Keratinocyte (primary cell): ENCODE results near the gene ELMOD1. TPM values are rescaled to one million over a fixed set of nuclear protein-coding genes. Genes with fewer than 3 reads are reported as not detected.

ENCODE experiments used
- DNase-seq: peaks from one replicate; pipeline ENCODE4 v3.0.0-alpha.2; 2011; ENCODE audit warnings: low read depth, missing footprints, low spot score
- FAIRE-seq: peaks from 2 replicates; lab custom pipeline; 2011; peaks lifted over from hg19 to GRCh38; lab: Jason Lieb, UNC
- H2AFZ ChIP-seq: 2 replicates; pipeline ENCODE4 v1.6.0; 2012; ENCODE audit warnings: low read length, control low read depth, inconsistent platforms; ENCODE audit not compliant: control insufficient read depth
- H3K27ac ChIP-seq: 2 replicates; pipeline ENCODE4 v1.5.1; 2011; ENCODE audit warnings: low read length; ENCODE audit not compliant: control insufficient read depth, insufficient read depth
- H3K27me3 ChIP-seq: 3 replicates; pipeline ENCODE4 v1.6.0; 2011; ENCODE audit warnings: low read length; ENCODE audit not compliant: control insufficient read depth, insufficient read depth; ENCODE audit errors: extremely low read depth
- H3K36me3 ChIP-seq, 2 experiments: 2 replicates in 1 of 2; 3 replicates in 1 of 2; pipeline ENCODE4 v1.5.1; 2011; ENCODE audit warnings: low read length in 2 of 2, mild to moderate bottlenecking in 1 of 2; ENCODE audit not compliant: control insufficient read depth in 2 of 2, insufficient read depth in 2 of 2; ENCODE audit errors: extremely low read depth in 1 of 2
- H3K4me1 ChIP-seq: 3 replicates; pipeline ENCODE4 v1.5.1; 2011; ENCODE audit warnings: low read length; ENCODE audit not compliant: control insufficient read depth, insufficient read depth; ENCODE audit errors: extremely low read depth
- H3K4me2 ChIP-seq: 3 replicates; pipeline ENCODE4 v1.6.0; 2011; ENCODE audit warnings: low read depth, low read length; ENCODE audit not compliant: control insufficient read depth, insufficient read depth; ENCODE audit errors: extremely low read depth
- H3K4me3 ChIP-seq, 3 experiments: fragments of 200-600 bp in 1 of 3; sonication (generic) in 1 of 3; 2 replicates in 2 of 3; 3 replicates in 1 of 3; pipeline ENCODE4 v1.5.1; 2011 to 2016; ENCODE audit warnings: low read length in 3 of 3, mild to moderate bottlenecking in 3 of 3, control low read depth in 2 of 3, inconsistent platforms in 1 of 3, low read depth in 1 of 3, mixed read lengths in 1 of 3, mixed run types in 1 of 3, moderate library complexity in 1 of 3; ENCODE audit not compliant: control insufficient read depth in 2 of 3, insufficient read depth in 2 of 3; ENCODE audit errors: extremely low read depth in 1 of 3
- H3K79me2 ChIP-seq: 2 replicates; pipeline ENCODE4 v1.6.0; 2012; ENCODE audit warnings: low read length; ENCODE audit not compliant: control insufficient read depth, insufficient read depth
- H3K9ac ChIP-seq: 3 replicates; pipeline ENCODE4 v1.6.0; 2011; ENCODE audit warnings: low read length; ENCODE audit not compliant: control insufficient read depth, insufficient read depth; ENCODE audit errors: extremely low read depth
- H3K9me1 ChIP-seq: 3 replicates; pipeline ENCODE4 v1.6.0; 2011; ENCODE audit warnings: low read length; ENCODE audit not compliant: control insufficient read depth, insufficient read depth; ENCODE audit errors: extremely low read depth
- H3K9me3 ChIP-seq: 2 replicates; pipeline ENCODE4 v1.5.1; 2012; ENCODE audit warnings: low read depth, low read length; ENCODE audit not compliant: control insufficient read depth
- H4K20me1 ChIP-seq: 3 replicates; pipeline ENCODE4 v1.6.0; 2011; ENCODE audit warnings: low read length; ENCODE audit not compliant: control insufficient read depth, insufficient read depth; ENCODE audit errors: extremely low read depth
- CTCF ChIP-seq, 3 experiments: IDR thresholded peaks in 1 of 3; conservative IDR thresholded peaks in 1 of 3; optimal IDR thresholded peaks in 1 of 3; 2 replicates in 2 of 3; 3 replicates in 1 of 3; pipeline versions ENCODE3 to v1.5.1; 2011; ENCODE audit warnings: low read length in 3 of 3, mild to moderate bottlenecking in 3 of 3, moderate library complexity in 2 of 3, control low read depth in 1 of 3, inconsistent platforms in 1 of 3; ENCODE audit not compliant: insufficient read depth in 2 of 3; ENCODE audit errors: extremely low read depth in 1 of 3
- EZH2 ChIP-seq: IDR thresholded peaks from one replicate; pipeline ENCODE4 v1.6.1; 2012; ENCODE audit warnings: inconsistent platforms, mild to moderate bottlenecking, low read length, moderate library complexity
- dilution Hi-C: fragments of 300-500 bp; cut with MboI; formaldehyde crosslinking; loops from one replicate; pipeline ENCODE4 v1.7.0; 2020; ENCODE audit warnings: low sequenced_read_pairs; ENCODE audit not compliant: extremely low pct_ligation_motif_present
- polyA plus RNA-seq, 5 experiments: library from polyadenylated mRNA; depleted of rRNA in 3 of 5; stranded (reverse) in 3 of 5; stranded (forward) in 1 of 5; unstranded in 1 of 5; fragments of >200 nt; gene quantifications; 1 replicate in 1 of 5; 2 replicates in 3 of 5; 3 replicates in 1 of 5; pipeline versions ENCODE4 v1.2.1 to v1.2.3, GENCODE V29; 2011 to 2012; ENCODE audit warnings: missing spikeins in 2 of 5, low read depth in 1 of 5, low replicate concordance in 1 of 5

Gene ELMOD1
- polyA plus RNA-seq, 1 donor (not counting 4 experiments of a cell fraction or from before 2014, with no cell fraction given), result 0.63 TPM

- no peaks in the 10 kb centered on the region for H3K9me1 ChIP-seq
- H3K9me3 ChIP-seq, result no peaks in the 10 kb centered on the region
- no peak overlapping the region for H3K27ac ChIP-seq
- no peaks in the 10 kb centered on the region for H3K4me1 ChIP-seq
- no peak for FAIRE-seq
- H3K4me3 ChIP-seq, result no peak overlapping the region
- DNase-seq, result no peak
- no peak overlapping the region for H3K4me2 ChIP-seq
- dilution Hi-C loops, result no loop called here
- no peaks in the 10 kb centered on the region for H3K36me3 ChIP-seq
- H2AFZ ChIP-seq, result no peak overlapping the region
- H3K79me2 ChIP-seq, result no peaks in the 10 kb centered on the region
- no peak overlapping the region for H3K9ac ChIP-seq
- peaks cover 4% of the 10 kb centered on the region for H3K27me3 ChIP-seq
- no peak for TF ChIP-seq CTCF (optimal IDR thresholded peaks at IDR 0.05 in 1 of 3, IDR thresholded peaks at IDR 0.05 in 1 of 3, conservative IDR thresholded peaks at IDR 0.05 in 1 of 3; ENCODE audit: extremely low read depth in 1 of 3, insufficient read depth in 2 of 3, low read length in 3 of 3)
- TF ChIP-seq EZH2, result no peak
- H4K20me1 ChIP-seq, result no peaks in the 10 kb centered on the region
Observed at GRCh38 chr11:107665018-107665417, 74.1 kb downstream of the ELMOD1 start.

DNA sequence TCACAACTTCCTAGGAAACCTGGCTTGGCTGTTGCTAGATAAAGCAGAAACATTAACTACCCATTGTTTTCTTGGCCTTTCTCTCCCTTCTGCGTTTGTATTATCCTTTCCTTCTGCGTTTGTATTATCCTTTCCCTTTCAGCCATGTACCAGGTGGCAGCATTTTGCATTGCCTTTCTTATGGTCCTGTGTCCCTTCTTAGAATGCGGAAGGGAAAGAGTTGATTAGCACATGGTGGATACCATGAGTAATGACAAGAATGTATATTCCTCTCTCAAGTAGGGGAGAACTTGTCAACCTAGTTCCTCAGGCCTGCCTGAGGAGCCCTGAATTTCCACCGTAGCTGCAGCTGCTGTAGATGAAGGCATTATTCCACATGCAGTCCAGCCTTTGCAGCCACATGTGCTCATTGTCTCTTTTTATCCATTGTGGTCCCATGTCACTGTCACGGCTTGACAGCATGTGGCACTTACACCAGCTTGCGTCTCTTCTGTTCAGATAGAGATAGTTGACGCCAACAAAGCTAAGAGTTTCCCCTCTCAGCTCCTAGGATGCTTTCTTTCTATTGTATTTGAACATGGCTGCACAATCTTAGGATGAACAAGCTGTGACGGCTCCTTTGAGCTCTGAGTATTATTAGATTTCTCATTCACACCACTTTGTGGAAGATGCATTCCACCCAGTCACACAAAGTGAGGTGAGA is 76.1 kb downstream of the ELMOD1 start:
- dilution Hi-C loops, result no loop called here
- H3K9me3 ChIP-seq, result no peaks in the 10 kb centered on the region
- FAIRE-seq, result no peak

More for the DNA sequence above, 76.1 kb downstream of the ELMOD1 start:
- Histone ChIP-seq H3K79me2 (no peaks in the 10 kb centered on the region), H3K27ac (no peak overlapping the region), H4K20me1 (no peaks in the 10 kb centered on the region), H3K9me1 (no peaks in the 10 kb centered on the region), H2AFZ (no peak overlapping the region), H3K36me3 (no peaks in the 10 kb centered on the region), H3K4me1 (no peaks in the 10 kb centered on the region), H3K4me3 (no peak overlapping the region), H3K4me2 (no peak overlapping the region), H3K27me3 (peaks cover 4% of the 10 kb centered on the region), H3K9ac (no peak overlapping the region)
- TF ChIP-seq CTCF (optimal IDR thresholded peaks at IDR 0.05 in 1 of 3, IDR thresholded peaks at IDR 0.05 in 1 of 3, conservative IDR thresholded peaks at IDR 0.05 in 1 of 3; ENCODE audit: extremely low read depth in 1 of 3, insufficient read depth in 2 of 3, low read length in 3 of 3) (no peak), EZH2 (no peak)
- no peak for DNase-seq
